ENCODE measurements around the gene TOPAZ1. TPM values are rescaled to one million over a fixed set of nuclear protein-coding genes. Genes with fewer than 3 reads are reported as not detected.

TOPAZ1 gene
- total and polyA plus RNA-seq, 2 of the 8 experiments (the other 6 are each of a cell fraction or from before 2014, with no cell fraction given): not detected

GRCh38 chr3:44337248-44337785 is 95.6 kb downstream of the TOPAZ1 start:
- H3K27ac ChIP-seq (ENCODE audit: low read depth, low read length): peak overlapping the region; percentile 95
- POLR2A ChIA-PET (ENCODE audit: partially characterized antibody): interaction anchor here (0.6 to 2.0 kb wide), 6 partner anchors 18 to 174 kb away, joined by 3 to 7 read pairs (median 4); no protein-coding TSS in a partner anchor
- 41% methylated on average over 5 of the region's 5 CpGs; no CpG with 5 or more reads in 1 of the 2 experiments for WGBS, 2 experiments (ENCODE audit: extremely low coverage in 1 of 2, insufficient coverage in 1 of 2, insufficient read length in 1 of 2, insufficient replicate concordance in 2 of 2, low coverage in 1 of 2, low lambda C conversion rate in 2 of 2, missing lambda C conversion rate in 1 of 2)

More at GRCh38 chr3:44337248-44337785, 95.6 kb downstream of the TOPAZ1 start:
- no peaks in the 10 kb centered on the region for H3K23me2 ChIP-seq (ENCODE audit: low read depth, low read length)
- H4K20me1 ChIP-seq (replicated peaks in 1 of 2; ENCODE audit: control insufficient read depth in 1 of 2, insufficient read depth in 2 of 2, low read length in 2 of 2): no peaks in the 10 kb centered on the region
- peak overlapping the region; percentile 70 for H3K4me2 ChIP-seq (ENCODE audit: insufficient read depth in 1 of 2, low read depth in 2 of 2, low read length in 2 of 2)
- no peak overlapping the region; the same call in 1 of the 2 replicates for H3K18ac ChIP-seq (ENCODE audit: extremely low read depth, low read length)
- no peak overlapping the region for H4K5ac ChIP-seq (ENCODE audit: insufficient read length, low read depth, low read length)
- CTCF ChIA-PET (ENCODE audit: partially characterized antibody): interaction anchor here (1.0 to 5.5 kb wide), 4 partner anchors 13 to 97 kb away, joined by 3 to 20 read pairs (median 4); no protein-coding TSS in a partner anchor
- no peaks in the 10 kb centered on the region for H3K9me3 ChIP-seq (ENCODE audit: insufficient read depth in 2 of 2, low read depth in 1 of 2, low read length in 1 of 2)
- H3K36me3 ChIP-seq (ENCODE audit: control insufficient read depth in 2 of 4, insufficient read depth in 4 of 4, low read length in 3 of 4): peaks cover 0 to 3% (median 0%) of the 10 kb centered on the region in 4 experiments; a peak in 1 of 8 replicates
- H3K56ac ChIP-seq (replicated peaks; ENCODE audit: insufficient read length, low read depth, low read length): no peak overlapping the region
- no peak overlapping the region for H2AFZ ChIP-seq (ENCODE audit: low read length)
- H3K9ac ChIP-seq (replicated peaks in 1 of 4; ENCODE audit: extremely low read depth in 1 of 4, low read depth in 3 of 4, low read length in 3 of 4): no peak overlapping the region; a peak in 1 of 7 replicates
- peak overlapping the region; percentile 58 to 80 (median 71) for H3K4me3 ChIP-seq (ENCODE audit: extremely low read depth in 1 of 4, insufficient read depth in 2 of 4, low read depth in 3 of 4, low read length in 4 of 4)
- TF ChIP-seq GABPA (IDR thresholded peaks at IDR 0.05; ENCODE audit: borderline replicate concordance, insufficient read depth, low read length) (no peak), CTCF (IDR thresholded peaks at IDR 0.05; ENCODE audit: control extremely low read depth in 1 of 3, insufficient read depth in 1 of 3, low read depth in 1 of 3, low read length in 3 of 3) (peak in 2 of 3 experiments; percentile 2 to 23; a peak in 1 of 4 replicates), YY1 (IDR thresholded peaks at IDR 0.05; ENCODE audit: low read depth, low read length) (no peak), RAD21 (IDR thresholded peaks at IDR 0.05 in 1 of 2, conservative IDR thresholded peaks at IDR 0.05 in 1 of 2; ENCODE audit: low read depth in 2 of 2, low read length in 2 of 2) (peak; percentile 23 to 28; a peak in 2 of 4 replicates), RBBP5 (IDR thresholded peaks at IDR 0.05; ENCODE audit: borderline replicate concordance, low read depth, low read length) (no peak)
- H3K23ac ChIP-seq (ENCODE audit: insufficient read length): no peak overlapping the region
- H4K8ac ChIP-seq (ENCODE audit: extremely low read depth, insufficient read depth, low read length): no peak overlapping the region
- no peak overlapping the region for H4K91ac ChIP-seq (replicated peaks; ENCODE audit: insufficient read length, low read length)
- H3K4ac ChIP-seq (replicated peaks; ENCODE audit: insufficient read length, low read depth, low read length): no peak overlapping the region
- FAIRE-seq (no peak), DNase-seq (ENCODE audit: low read depth in 1 of 2, low spot score in 2 of 2) (no peak)
- H2AK5ac ChIP-seq (ENCODE audit: low read depth, low read length): no peak overlapping the region
- H3K4me1 ChIP-seq (replicated peaks in 1 of 4; ENCODE audit: control insufficient read depth in 3 of 4, insufficient read depth in 4 of 4, low read length in 3 of 4): peaks cover 0 to 6% (median 3%) of the 10 kb centered on the region in 4 experiments; a peak in 4 of 7 replicates
- H3K79me1 ChIP-seq (ENCODE audit: low read depth, low read length): no peaks in the 10 kb centered on the region
- H2BK15ac ChIP-seq (ENCODE audit: low read length): no peak overlapping the region
- H3K14ac ChIP-seq (ENCODE audit: insufficient read length): no peak overlapping the region
- peaks cover 0 to 28% of the 10 kb centered on the region in 2 experiments; a peak in 3 of 4 replicates for H3K79me2 ChIP-seq (ENCODE audit: control insufficient read depth in 1 of 2, insufficient read depth in 2 of 2, low read length in 2 of 2)
- H3K27me3 ChIP-seq (replicated peaks in 1 of 4; ENCODE audit: control insufficient read depth in 3 of 4, extremely low read depth in 1 of 4, insufficient read depth in 3 of 4, low read length in 3 of 4): no peaks in the 10 kb centered on the region
- no peak overlapping the region for H2BK120ac ChIP-seq (replicated peaks; ENCODE audit: low read depth, low read length)
- 0 out of 2 replicates have a peak overlapping the region, but pooled peaks have one; percentile 55 for H2BK20ac ChIP-seq (ENCODE audit: low read length)
- no peak overlapping the region for H2BK12ac ChIP-seq (ENCODE audit: low read depth, low read length)
- peak overlapping the region; percentile 3; the same call in 1 of the 2 replicates for H2BK5ac ChIP-seq (ENCODE audit: low read depth, low read length)

All from H1 (cell line).